Stomach (tissue), 4 donors: Measurements from ENCODE around the gene C9orf78.

Source experiments
- CTCF ChIP-seq, 7 experiments: fragments of 450-650 bp in 4 of 7; fragments of 200-600 bp in 3 of 7; sonication (generic) in 3 of 7; IDR thresholded peaks; one replicate each; pipeline ENCODE4 v1.5.1; 2016 to 2019; ENCODE audit warnings: antibody characterized with exemption in 7 of 7, control low read depth in 2 of 7, mild to moderate bottlenecking in 1 of 7
- EP300 ChIP-seq: sonication (generic); formaldehyde crosslinking; IDR thresholded peaks from one replicate; pipeline ENCODE4 v1.6.1; 2017; ENCODE audit warnings: antibody characterized with exemption
- POLR2A ChIP-seq, 4 donors: fragments of 450-650 bp; IDR thresholded peaks; one replicate each; pipeline ENCODE4 v1.6.1; 2016; ENCODE audit warnings: antibody characterized with exemption in 4 of 4, control low read depth in 2 of 4, mild to moderate bottlenecking in 1 of 4, moderate library complexity in 1 of 4

GRCh38 chr9:129781981-129782380, 53.1 kb downstream of the C9orf78 start:
- TF ChIP-seq POLR2A (IDR thresholded peaks at IDR 0.05) (no peak), CTCF (IDR thresholded peaks at IDR 0.05) (no peak), EP300 (no peak)
